Right ventricle myocardium superior (tissue), 1 donor: ENCODE results near the gene TARBP2. TPM values are rescaled to one million over a fixed set of nuclear protein-coding genes. Genes with fewer than 3 reads are reported as not detected.

ENCODE experiments used
- ATAC-seq: fragments of 200-7000 bp; cut with Tn5 transposase; one replicate; pipeline ENCODE4 v1.9.1; 2020; ENCODE audit warnings: mild to moderate bottlenecking; ENCODE audit not compliant: poor library complexity
- DNase-seq: peaks from one replicate; pipeline ENCODE4 v3.0.0-alpha.2; 2020
- intact Hi-C: fragments of 100-400 bp; cut with DNase I; formaldehyde crosslinking; loops from one replicate; pipeline ENCODE4 v1.11.2; 2022
- total RNA-seq: library from RNA; stranded (reverse); fragmentation: NEBNext Ultra II Directional; extraction: Animal tissue kit (Norgen Biotek cat#: 25700); gene quantifications from one replicate; pipeline ENCODE4 v1.2.1, GENCODE V29; 2021
- donor health status: DM: no; HTN: yes; CAD: no; lungs with severe emphysema.

The TARBP2 gene
- total RNA-seq, 1 donor from 2014 or later = 10.8 TPM

DNA sequence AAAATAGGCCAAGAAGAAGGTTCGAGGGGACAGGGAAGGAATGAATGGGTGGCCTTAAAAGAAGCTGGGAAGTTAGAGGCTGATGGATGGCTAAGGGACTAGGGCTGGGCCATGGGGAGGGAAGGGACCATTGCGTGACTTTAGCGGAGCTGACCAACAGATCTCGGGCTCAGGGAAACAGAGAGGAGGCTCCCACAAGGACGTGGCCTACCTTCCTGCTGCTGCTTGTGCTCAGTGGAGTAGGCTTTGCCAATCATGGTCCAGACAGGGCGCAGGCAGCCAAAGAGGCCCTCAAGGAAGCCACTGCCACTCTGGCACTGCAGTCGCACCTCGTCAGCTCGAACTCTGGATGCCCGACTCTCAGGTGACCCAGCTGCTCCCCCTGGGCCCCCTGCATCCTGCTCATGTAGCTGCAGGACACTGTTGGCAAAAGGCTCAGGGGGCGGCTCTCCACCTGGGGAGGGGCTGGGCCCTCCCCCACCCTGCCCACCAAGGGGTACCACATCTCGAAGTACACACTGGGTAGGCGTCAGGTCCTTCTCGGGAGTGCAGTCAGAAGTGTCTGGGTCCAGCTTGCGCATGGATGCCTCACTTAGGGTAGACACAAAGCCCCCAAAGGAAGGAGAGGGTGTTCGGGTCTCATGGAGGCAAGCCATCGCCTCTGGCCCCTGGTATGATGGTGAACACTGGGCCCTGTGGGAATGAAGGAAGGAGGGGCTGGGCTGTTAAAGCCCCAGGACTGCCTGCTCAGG is 14.2 kb upstream of the TARBP2 start:
- DNase-seq (no peak), ATAC-seq (no peak)
- intact Hi-C loops = no loop called here

DNA sequence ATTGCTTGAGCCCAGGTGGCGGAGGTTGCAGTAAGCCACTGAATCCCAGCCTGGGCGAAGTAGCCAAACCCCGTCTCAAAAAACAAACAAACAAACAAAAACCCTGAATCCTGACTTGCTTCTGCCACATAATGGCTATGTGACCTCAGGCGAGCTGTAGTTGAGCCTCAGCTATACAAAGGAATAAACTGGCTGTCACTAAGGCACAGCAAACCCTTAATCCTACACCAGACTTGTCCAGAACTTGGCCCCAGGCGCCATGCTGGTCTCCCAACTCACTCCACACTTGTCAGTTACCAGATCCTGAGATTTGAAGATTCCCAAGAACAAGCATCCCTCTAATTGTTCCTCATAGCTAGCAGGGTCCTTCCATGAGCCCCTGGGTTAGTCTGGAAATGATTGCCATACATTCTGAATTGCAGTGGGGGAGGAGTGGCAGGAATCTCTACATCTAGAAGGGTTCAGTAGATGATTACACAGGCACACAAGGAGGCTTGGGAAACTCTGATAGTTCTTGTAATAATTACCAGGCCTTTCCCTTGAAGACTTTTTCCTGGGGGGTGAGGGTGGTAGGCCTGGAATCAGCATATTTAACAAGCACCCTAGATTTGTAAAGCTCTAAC is 11.7 kb upstream of the TARBP2 start:
- intact Hi-C loops = no loop called here
- DNase-seq = no peak
- ATAC-seq = no peak

DNA sequence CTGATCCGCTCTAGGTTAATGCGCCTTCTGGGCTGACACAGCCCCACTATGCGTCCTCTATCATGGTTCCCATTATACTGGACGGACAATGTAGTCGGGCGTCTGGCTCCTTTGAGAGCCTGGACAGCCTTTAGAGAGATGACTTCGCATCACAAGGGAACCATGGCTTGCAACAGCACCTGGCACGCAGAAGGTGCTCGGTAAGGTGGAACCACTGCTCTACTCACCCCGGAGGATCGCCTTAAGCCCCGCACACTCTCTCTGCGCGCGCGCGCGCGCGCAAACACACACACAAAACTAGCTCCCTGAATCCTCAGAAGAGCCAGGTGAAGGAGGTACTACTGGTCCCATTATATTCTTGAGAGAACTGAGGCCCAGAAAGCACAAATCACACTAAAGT is 8.9 kb upstream of the TARBP2 start:
- no peak for DNase-seq
- no peak for ATAC-seq
- intact Hi-C loops = no loop called here

- DNase-seq (peak; percentile 95), ATAC-seq (peak; percentile 97)
- intact Hi-C loops = no loop called here
Measured at GRCh38 chr12:53492830-53493609, 8.1 kb upstream of the TARBP2 start.

DNA sequence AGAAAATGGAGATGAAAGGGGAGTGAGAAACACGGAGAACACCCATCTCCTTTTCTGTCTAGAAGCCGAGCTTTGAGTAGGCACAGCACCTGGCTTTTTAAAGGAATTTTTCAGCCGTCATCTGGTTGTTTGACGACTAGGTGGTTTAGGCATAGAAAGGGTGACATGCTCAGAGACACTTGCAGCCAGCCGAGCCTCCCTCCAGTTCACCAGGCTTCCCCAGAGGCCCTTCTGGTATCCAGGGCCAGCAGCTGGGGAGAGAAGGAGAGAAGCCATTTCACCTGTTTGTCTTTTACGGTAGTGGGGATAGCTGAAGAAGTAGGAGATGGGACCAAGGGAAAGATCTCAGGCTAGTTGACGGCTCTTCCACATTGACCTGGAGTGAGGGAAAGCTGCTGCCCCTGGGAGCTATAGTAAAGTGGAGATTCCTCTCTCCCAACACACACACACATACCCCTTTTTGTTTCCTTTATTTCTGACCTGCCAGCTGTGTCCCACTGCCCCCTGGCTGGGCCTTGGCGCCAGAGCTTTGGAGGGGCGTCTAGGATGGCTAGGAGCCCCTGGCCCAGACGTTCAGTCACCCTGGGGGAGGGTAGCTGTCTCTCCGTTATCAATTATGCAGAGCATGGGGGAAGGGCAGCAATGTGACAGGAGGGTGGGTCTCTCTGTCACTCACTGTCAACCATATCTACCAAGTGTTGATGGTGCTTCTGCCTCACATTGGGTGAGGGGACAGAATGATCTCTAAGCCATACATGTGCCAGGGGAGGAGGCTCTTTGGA is 7.3 kb upstream of the TARBP2 start:
- DNase-seq = no peak
- intact Hi-C loops = no loop called here
- ATAC-seq = no peak

- intact Hi-C loops = loop anchor here (5.0 kb wide), 1 partner anchor 34 kb away; no protein-coding TSS in a partner anchor
Measured at GRCh38 chr12:53495903-53496751, 5.0 kb upstream of the TARBP2 start.

GRCh38 chr12:53496752-53497032 is 4.4 kb upstream of the TARBP2 start:
- DNase-seq = no peak
- intact Hi-C loops = loop anchor here (5.0 kb wide), 1 partner anchor 34 kb away; no protein-coding TSS in a partner anchor
- ATAC-seq = no peak

More at GRCh38 chr12:53495903-53496751, 5.0 kb upstream of the TARBP2 start:
- ATAC-seq = no peak
- DNase-seq = peak; percentile 72

DNA sequence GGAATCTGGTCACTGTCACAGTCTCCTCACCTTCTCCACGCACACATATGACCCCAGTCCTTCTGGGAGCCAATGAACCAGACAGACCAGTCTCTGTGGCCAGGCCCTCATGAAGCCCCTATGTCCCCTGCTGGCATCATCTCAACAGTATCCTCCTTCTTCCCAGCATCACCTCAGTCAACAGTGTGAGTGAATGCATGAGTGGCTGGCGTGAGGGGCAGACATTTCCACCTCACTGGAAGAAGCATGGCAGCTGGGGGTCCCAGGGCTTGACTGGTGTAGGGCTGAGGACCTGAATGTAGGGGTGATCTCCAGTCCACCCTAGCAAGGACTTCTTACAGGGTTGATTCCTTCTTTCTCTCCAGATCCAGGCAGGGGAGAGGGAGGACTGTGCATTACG is 3.6 kb upstream of the TARBP2 start:
- ATAC-seq (no peak), DNase-seq (no peak)
- intact Hi-C loops = loop anchor here (5.0 kb wide), 1 partner anchor 35 kb away; no protein-coding TSS in a partner anchor

DNA sequence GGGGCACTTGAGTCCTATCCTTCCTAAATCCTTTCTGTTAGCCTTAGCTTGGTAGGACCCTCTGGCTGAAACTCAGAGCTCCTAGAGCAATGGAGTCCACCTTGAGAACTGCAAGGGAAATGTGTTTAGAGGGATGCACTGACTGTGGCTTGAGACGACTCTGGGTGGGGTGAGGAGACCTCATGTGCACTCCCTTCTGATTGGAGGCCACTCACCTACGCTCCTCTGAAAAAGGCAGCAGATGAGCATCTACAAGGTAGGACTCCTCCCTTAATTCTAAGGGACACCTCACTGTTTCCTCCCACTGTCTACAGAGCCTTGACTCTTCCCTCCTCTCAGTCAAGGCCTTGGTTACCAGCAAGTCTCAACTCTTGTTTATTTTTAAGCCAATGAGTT is 2.9 kb upstream of the TARBP2 start:
- intact Hi-C loops = loop anchor here (5.0 kb wide), 1 partner anchor 36 kb away; no protein-coding TSS in a partner anchor
- no peak for DNase-seq
- no peak for ATAC-seq

DNA sequence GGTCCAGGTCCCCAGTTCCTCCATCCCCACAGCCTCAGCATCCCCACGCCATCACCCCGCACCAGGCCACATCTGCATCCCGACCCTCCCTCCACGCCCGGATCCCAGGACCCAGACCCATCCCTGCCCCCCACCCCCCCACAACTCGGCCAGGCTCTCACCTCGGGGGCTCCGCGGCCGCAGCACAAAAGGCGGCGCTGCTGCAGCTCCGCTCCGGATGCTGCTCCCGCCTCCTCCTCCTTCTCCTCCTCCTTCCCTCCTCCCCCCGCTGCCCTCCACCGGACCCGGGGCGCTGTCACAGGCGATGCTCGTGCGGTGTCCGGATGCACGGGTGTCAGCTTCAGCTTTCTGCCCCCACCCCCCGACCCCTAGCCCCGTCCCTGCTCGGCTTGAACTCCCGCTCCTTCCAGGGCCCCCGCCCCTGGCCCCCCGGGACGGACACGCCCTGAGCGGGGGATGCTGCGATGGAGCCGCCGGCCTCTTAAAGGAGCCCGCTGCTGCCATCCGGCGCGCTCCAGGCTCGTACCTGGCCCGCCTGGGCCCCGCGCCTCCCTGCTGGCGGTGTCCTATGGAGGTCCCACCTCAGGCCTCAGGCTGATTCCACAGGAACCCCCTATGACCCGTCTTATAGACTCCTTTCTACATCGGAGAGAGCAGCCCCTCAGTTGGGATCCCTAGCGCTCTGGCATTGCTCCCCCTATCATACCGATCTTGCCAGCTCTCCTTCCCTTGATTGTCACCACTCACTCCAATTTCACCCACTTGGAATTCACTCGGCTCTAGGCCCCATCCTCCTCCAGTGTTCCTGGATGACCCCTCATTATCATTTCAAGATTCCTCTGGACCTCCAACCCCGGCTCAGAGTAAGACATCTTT is 1.6 kb upstream of the TARBP2 start, which contains the start of gene MAP3K12:
Gene MAP3K12 (minus strand): TSS at position 193 of the 876 bp plus-strand sequence. CDS start 12,067 bp downstream, outside the sequence.
- intact Hi-C loops = loop anchor here (5.0 to 10.0 kb wide), 2 partner anchors 37 to 175 kb away; partner anchors contain the start of gene AAAS
- ATAC-seq = peak; percentile 10
- peak; percentile 78 for DNase-seq

GRCh38 chr12:53500142-53500775 is 824 bp upstream of the TARBP2 start:
- intact Hi-C loops = loop anchor here (10.0 kb wide), 1 partner anchor 175 kb away; the partner anchor contains the start of gene AAAS
- ATAC-seq (peak; percentile 12), DNase-seq (peak; percentile 70)

DNA sequence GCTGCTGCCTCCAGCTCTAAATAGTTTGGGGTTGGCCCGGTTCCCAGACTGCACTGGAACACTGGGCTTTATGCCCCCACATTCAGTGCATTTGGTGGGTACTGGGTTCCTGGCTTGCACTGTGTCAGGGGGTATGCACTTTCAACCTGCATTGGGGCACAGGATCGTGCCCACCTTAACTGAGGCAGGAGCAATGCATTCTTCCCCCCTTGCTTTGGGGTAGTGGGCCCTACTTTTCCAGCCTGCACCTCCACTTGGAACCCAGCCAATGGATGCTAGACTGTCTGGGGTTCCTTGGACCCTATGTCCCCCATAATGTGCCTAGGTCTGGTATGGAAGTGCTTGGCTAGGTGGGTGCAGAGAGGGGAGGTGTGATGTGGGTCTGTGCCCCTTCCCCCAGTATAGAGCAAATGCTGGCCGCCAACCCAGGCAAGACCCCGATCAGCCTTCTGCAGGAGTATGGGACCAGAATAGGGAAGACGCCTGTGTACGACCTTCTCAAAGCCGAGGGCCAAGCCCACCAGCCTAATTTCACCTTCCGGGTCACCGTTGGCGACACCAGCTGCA is 615 bp downstream of the TARBP2 start:
- intact Hi-C loops = loop anchor here (10.0 kb wide), 1 partner anchor 177 kb away; the partner anchor contains the start of gene AAAS
- DNase-seq (no peak), ATAC-seq (no peak)

- intact Hi-C loops = loop anchor here (10.0 kb wide), 1 partner anchor 178 kb away; the partner anchor contains the start of gene AAAS
Measured at GRCh38 chr12:53502331-53502730, 1.2 kb downstream of the TARBP2 start.

GRCh38 chr12:53502983-53503728 is 2.1 kb downstream of the TARBP2 start:
- DNase-seq = no peak
- intact Hi-C loops = loop anchor here (10.0 kb wide), 1 partner anchor 178 kb away; the partner anchor contains the start of gene AAAS
- ATAC-seq = no peak

More at GRCh38 chr12:53502331-53502730, 1.2 kb downstream of the TARBP2 start:
- ATAC-seq (no peak), DNase-seq (no peak)
